Right lobe of liver (tissue), 6 donors: ENCODE data around the gene COX4I2. TPM values are rescaled to one million over a fixed set of nuclear protein-coding genes. Genes with fewer than 3 reads are reported as not detected.
A peak's percentile ranks its signal among the peaks of the same experiment; 100 is the strongest.

Experiments used
- ATAC-seq, 4 donors: fragments of 200-7000 bp; cut with Tn5 transposase; one replicate each; pipeline ENCODE4 v1.9.1; 2020; ENCODE audit warnings: mild to moderate bottlenecking in 4 of 4, moderate library complexity in 4 of 4
- DNase-seq, 3 donors: peaks; one replicate each; pipeline ENCODE4 v3.0.0-alpha.2; 2020
- H3K27ac ChIP-seq, 3 donors: fragments of 200-600 bp; one replicate each; pipeline ENCODE4 v1.8.0; 2022
- H3K27me3 ChIP-seq, 2 donors: fragments of 200-600 bp; one replicate each; pipeline ENCODE4 v1.8.0; 2022
- H3K36me3 ChIP-seq, 4 donors: fragments of 200-600 bp; sonication (generic) in 1 of 4; one replicate each; pipeline versions ENCODE4 v1.5.1 to v1.8.0; 2017 to 2022; ENCODE audit warnings: control low read depth in 1 of 4
- H3K4me1 ChIP-seq, 4 donors: fragments of 200-600 bp; sonication (generic) in 1 of 4; one replicate each; pipeline versions ENCODE4 v1.5.1 to v1.8.0; 2017 to 2022; ENCODE audit warnings: control low read depth in 1 of 4
- H3K4me3 ChIP-seq, 3 donors: fragments of 200-600 bp; one replicate each; pipeline ENCODE4 v1.8.0; 2022
- H3K9me3 ChIP-seq, 4 donors: fragments of 200-600 bp; sonication (generic) in 1 of 4; one replicate each; pipeline versions ENCODE4 v1.5.1 to v1.8.0; 2017 to 2022; ENCODE audit warnings: control low read depth in 1 of 4
- CTCF ChIP-seq, 4 donors: fragments of 200-600 bp in 3 of 4; fragments of 450-650 bp in 1 of 4; IDR thresholded peaks; one replicate each; pipeline versions ENCODE4 v1.5.1 to v1.8.0; 2016 to 2022; ENCODE audit warnings: antibody characterized with exemption in 4 of 4, mild to moderate bottlenecking in 2 of 4
- POLR2A ChIP-seq: fragments of 450-650 bp; IDR thresholded peaks from one replicate; pipeline ENCODE4 v1.6.1; 2017; ENCODE audit warnings: antibody characterized with exemption, mild to moderate bottlenecking
- WGBS: methylation state at CpG from one replicate; pipeline ENCODE4 v1.1.6; 2018; ENCODE audit warnings: low coverage, low lambda C conversion rate; ENCODE audit not compliant: insufficient coverage; ENCODE audit errors: missing lambda C conversion rate; 5-methylcytosine and 5-hydroxymethylcytosine counted together
- intact Hi-C, 2 donors: fragments of 100-400 bp; cut with DNase I; formaldehyde crosslinking; loops; one replicate each; pipeline versions ENCODE4 v1.11.2 to v1.14.1; 2022
- total RNA-seq, 6 experiments: library from RNA; depleted of rRNA in 2 of 6; stranded (reverse); fragments of >200 nt in 2 of 6; fragmentation: NEBNext Ultra II Directional in 3 of 6; extraction: Animal tissue kit (Norgen Biotek cat#: 25700) in 3 of 6; gene quantifications; one replicate each; pipeline versions ENCODE4 v1.1.0 to v1.2.4, GENCODE V29; 2016 to 2023
- donor health status: DM: no; HTN: yes; CAD: no.
- donor health status: DM: no; HTN: no; CAD: no.
- donor health status: DM: no; HTN: no; CAD: no.
- donor health status: DM: no; HTN: yes; CAD: no.
- donor health status: DM: no; HTN: yes; CAD: no.

Gene COX4I2
- total RNA-seq, 6 experiments from 2014 or later, result not detected

GRCh38 chr20:31677553-31678260 is 40.0 kb downstream of the COX4I2 start:
- H3K36me3 ChIP-seq, result no peaks in the 10 kb centered on the region
- DNase-seq (no peak), ATAC-seq (no peak)
- intact Hi-C loops, result no loop called here
- TF ChIP-seq CTCF (IDR thresholded peaks at IDR 0.05) (no peak), POLR2A (no peak)
- H3K27me3 ChIP-seq, result no peaks in the 10 kb centered on the region
- no peak overlapping the region for H3K4me3 ChIP-seq
- WGBS, result 100% methylated on average over 1 of the region's 2 CpGs
- H3K9me3 ChIP-seq, result no peaks in the 10 kb centered on the region
- H3K27ac ChIP-seq, result peak overlapping the region in 1 of 3 donors; percentile 37
- peaks cover 0 to 62% (median 24%) of the 10 kb centered on the region in 4 donors for H3K4me1 ChIP-seq

- intact Hi-C loops, result no loop called here
- TF ChIP-seq POLR2A (no peak), CTCF (IDR thresholded peaks at IDR 0.05) (no peak)
- DNase-seq, result no peak
- WGBS, result 54% methylated on average over 6 of the region's 9 CpGs
- H3K36me3 ChIP-seq, result no peaks in the 10 kb centered on the region
- no peaks in the 10 kb centered on the region for H3K9me3 ChIP-seq
- peaks cover 0 to 62% (median 24%) of the 10 kb centered on the region in 4 donors for H3K4me1 ChIP-seq
- no peaks in the 10 kb centered on the region for H3K27me3 ChIP-seq
- peak overlapping the region in 1 of 3 donors; percentile 37 for H3K27ac ChIP-seq
- H3K4me3 ChIP-seq, result no peak overlapping the region
- peak; percentile 5 to 56 (median 22) for ATAC-seq
Measured at GRCh38 chr20:31678389-31679356, 41.0 kb downstream of the COX4I2 start.

- intact Hi-C loops, result no loop called here
- ATAC-seq (peak in 2 of 4 donors; percentile 14 to 68), DNase-seq (no peak)
- Histone ChIP-seq H3K27ac (peak overlapping the region in 1 of 3 donors; percentile 37), H3K4me3 (no peak overlapping the region), H3K36me3 (no peaks in the 10 kb centered on the region), H3K9me3 (no peaks in the 10 kb centered on the region), H3K4me1 (peaks cover 0 to 62% (median 24%) of the 10 kb centered on the region in 4 donors), H3K27me3 (no peaks in the 10 kb centered on the region)
- TF ChIP-seq CTCF (IDR thresholded peaks at IDR 0.05), result no peak
- no peak for TF ChIP-seq POLR2A
- WGBS, result 39% methylated on average over 7 of the region's 9 CpGs
Measured at GRCh38 chr20:31679357-31680285, 41.9 kb downstream of the COX4I2 start.
